Fibroblast of pulmonary artery (primary cell): ENCODE measurements around the gene ALDH3B1.

Source experiments
- DNase-seq: peaks from one replicate; pipeline ENCODE4 v3.0.0-alpha.2; 2010; ENCODE audit warnings: low read depth
- H3K4me3 ChIP-seq: replicated peaks from 2 replicates; pipeline ENCODE4 v1.5.1; 2011; ENCODE audit warnings: low read depth, mild to moderate bottlenecking, control low read depth, low read length, moderate library complexity
- TF ChIP-seq, protein P1 (sequence below): IDR thresholded peaks from 2 replicates; pipeline ENCODE4 v1.5.1; 2011; ENCODE audit warnings: mild to moderate bottlenecking, control low read depth, low read length, inconsistent platforms; ENCODE audit errors: missing control alignments

ALDH3B1 gene

GRCh38 chr11:68035266-68035876 is 25.2 kb downstream of the ALDH3B1 start:
- H3K4me3 ChIP-seq: no peak overlapping the region
- no peak for DNase-seq
- TF ChIP-seq, protein P1, sequence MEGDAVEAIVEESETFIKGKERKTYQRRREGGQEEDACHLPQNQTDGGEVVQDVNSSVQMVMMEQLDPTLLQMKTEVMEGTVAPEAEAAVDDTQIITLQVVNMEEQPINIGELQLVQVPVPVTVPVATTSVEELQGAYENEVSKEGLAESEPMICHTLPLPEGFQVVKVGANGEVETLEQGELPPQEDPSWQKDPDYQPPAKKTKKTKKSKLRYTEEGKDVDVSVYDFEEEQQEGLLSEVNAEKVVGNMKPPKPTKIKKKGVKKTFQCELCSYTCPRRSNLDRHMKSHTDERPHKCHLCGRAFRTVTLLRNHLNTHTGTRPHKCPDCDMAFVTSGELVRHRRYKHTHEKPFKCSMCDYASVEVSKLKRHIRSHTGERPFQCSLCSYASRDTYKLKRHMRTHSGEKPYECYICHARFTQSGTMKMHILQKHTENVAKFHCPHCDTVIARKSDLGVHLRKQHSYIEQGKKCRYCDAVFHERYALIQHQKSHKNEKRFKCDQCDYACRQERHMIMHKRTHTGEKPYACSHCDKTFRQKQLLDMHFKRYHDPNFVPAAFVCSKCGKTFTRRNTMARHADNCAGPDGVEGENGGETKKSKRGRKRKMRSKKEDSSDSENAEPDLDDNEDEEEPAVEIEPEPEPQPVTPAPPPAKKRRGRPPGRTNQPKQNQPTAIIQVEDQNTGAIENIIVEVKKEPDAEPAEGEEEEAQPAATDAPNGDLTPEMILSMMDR: no peak

GRCh38 chr11:68036141-68036716 is 26.1 kb downstream of the ALDH3B1 start:
- no peak overlapping the region for H3K4me3 ChIP-seq
- TF ChIP-seq, protein P1: no peak
- DNase-seq: no peak

DNA sequence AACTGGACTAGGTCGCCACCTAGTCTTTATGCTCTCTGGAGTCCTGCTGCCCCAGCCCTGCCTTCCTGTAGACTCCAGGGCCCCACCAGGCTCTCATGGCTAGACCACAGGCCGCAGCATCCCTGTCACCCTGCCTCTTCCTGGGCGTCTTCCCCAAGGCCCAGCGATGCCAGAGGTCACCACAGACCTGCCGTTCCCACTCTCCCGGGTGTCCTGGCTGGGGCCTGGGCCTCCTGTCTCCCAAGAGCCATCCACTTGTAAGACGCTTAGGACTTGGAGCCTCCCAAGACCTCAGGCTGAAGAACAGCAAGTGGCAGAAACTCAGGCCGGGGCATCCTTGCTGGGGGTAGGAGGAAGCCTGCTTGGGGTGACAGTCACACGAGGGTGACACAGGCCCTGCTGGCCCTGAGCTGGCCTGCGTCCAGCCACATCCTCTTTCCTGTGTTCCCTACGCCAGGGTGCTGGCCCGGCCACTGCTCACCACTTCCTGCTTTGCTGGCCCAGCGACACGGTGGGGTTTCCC is 26.7 kb downstream of the ALDH3B1 start:
- no peak for DNase-seq
- H3K4me3 ChIP-seq: no peak overlapping the region
- TF ChIP-seq, protein P1: no peak

DNA sequence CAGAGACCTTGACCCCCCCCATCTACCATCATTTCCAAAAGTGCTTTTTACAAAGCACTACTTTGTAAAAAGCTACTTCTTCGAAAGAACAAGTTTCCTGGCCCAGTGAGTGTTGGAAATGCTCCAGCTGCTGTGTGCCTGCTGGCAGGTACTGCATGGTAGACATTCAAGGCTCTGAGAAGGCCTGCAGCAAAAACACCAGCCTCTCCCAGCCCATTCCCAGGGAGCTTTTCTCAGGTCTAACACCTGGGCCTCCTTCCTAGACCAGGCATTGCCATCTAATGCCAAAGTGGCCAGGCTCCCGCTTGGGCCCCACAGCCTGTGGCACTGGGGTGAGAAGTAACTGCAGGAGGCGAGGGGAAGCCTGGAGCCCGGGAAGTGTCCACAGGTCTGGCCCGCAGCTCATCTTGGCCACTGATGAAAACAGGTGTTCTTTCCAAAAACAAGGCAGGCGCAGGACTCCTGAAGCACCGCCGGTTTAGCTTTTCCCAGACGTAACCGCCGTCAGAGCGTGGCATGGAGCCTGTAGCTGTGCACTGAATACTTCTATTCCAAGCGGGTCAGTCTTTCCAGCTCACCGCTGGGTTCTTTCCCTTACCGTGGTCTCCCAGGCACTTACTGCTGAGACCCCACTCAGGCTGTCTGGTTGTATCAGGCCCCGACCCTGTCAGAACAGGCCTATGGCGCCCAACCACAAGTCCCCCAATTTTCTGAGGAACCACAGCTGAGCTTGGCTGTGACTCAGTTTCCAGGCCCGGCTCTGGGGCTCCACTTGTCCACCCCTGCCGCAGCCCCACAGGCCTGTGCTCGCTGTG is 27.5 kb downstream of the ALDH3B1 start:
- H3K4me3 ChIP-seq: no peak overlapping the region
- no peak for DNase-seq
- TF ChIP-seq, protein P1: no peak

DNA sequence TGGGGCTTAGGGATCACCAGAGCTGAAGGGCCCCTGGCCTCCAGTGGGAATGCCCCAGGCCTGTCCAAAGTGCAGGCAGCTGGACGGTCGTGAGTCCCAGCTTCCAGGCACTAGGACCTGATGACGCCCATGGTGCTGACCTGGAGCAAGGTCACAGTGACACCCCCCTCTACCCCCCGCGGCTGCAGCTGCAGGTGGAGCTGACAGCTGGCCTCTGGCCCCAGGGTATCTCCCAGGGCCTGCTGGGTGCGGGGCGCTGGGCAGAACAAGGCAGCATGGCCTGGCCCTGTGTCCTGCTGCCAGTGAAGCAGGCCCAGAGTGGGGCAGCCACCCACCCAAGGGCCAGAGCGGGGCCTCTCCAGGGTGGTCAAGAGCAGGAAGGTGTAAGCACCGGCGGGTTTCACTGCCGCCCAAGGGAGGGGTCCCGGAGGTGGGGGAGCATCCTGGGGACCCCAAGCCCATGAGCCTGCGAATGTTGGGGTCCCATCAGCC is 28.1 kb downstream of the ALDH3B1 start:
- DNase-seq: no peak
- TF ChIP-seq, protein P1: no peak
- H3K4me3 ChIP-seq: peak overlapping the region; percentile 73

GRCh38 chr11:68038718-68039525 is 28.8 kb downstream of the ALDH3B1 start, which contains the start of gene TCIRG1:
TCIRG1 (plus strand) TSS chr11:68039025; CDS start chr11:68041272, 2,247 bp downstream.
- TF ChIP-seq, protein P1: no peak
- H3K4me3 ChIP-seq: peak within 1 kb of the TSS; percentile 73
- peak; percentile 78 for DNase-seq
